Heart left ventricle (tissue), 16 donors: Measurements from ENCODE around the gene RABL6. TPM values are rescaled to one million over a fixed set of nuclear protein-coding genes. Genes with fewer than 3 reads are reported as not detected.
A peak's percentile ranks its signal among the peaks of the same experiment; 100 is the strongest.

Experiments used
- ATAC-seq, 4 donors: fragments of 200-7000 bp; cut with Tn5 transposase; one replicate each; pipeline ENCODE4 v1.9.1; 2020 to 2022; ENCODE audit warnings: moderate library complexity in 4 of 4, mild to moderate bottlenecking in 3 of 4, moderate number of reproducible peaks in 1 of 4
- DNase-seq, 5 donors: peaks; one replicate each; pipeline ENCODE4 v3.0.0-alpha.2; 2020
- H3K27ac ChIP-seq, 12 donors: fragments of 200-600 bp; sonication (generic) in 4 of 12; one replicate each; pipeline versions ENCODE4 v1.5.0 to v1.8.0; 2016 to 2022; ENCODE audit warnings: mild to moderate bottlenecking in 2 of 12
- H3K27me3 ChIP-seq, 9 donors: fragments of 200-600 bp; sonication (generic) in 2 of 9; one replicate each; pipeline versions ENCODE4 v1.5.1 to v1.8.0; 2016 to 2022; ENCODE audit warnings: mild to moderate bottlenecking in 3 of 9
- H3K36me3 ChIP-seq, 9 donors: fragments of 200-600 bp; sonication (generic) in 2 of 9; one replicate each; pipeline versions ENCODE4 v1.5.0 to v1.8.0; 2018 to 2022; ENCODE audit warnings: mild to moderate bottlenecking in 2 of 9
- H3K4me1 ChIP-seq, 12 donors: fragments of 200-600 bp; sonication (generic) in 4 of 12; one replicate each; pipeline versions ENCODE4 v1.5.0 to v1.8.0; 2016 to 2022; ENCODE audit warnings: mild to moderate bottlenecking in 3 of 12
- H3K4me3 ChIP-seq, 12 donors: fragments of 200-600 bp; sonication (generic) in 4 of 12; one replicate each; pipeline versions ENCODE4 v1.5.0 to v1.8.0; 2017 to 2022; ENCODE audit warnings: mild to moderate bottlenecking in 9 of 12, moderate library complexity in 4 of 12
- H3K9me3 ChIP-seq, 12 donors: fragments of 200-600 bp; sonication (generic) in 4 of 12; one replicate each; pipeline versions ENCODE4 v1.5.0 to v1.8.0; 2016 to 2022; ENCODE audit warnings: mild to moderate bottlenecking in 1 of 12
- CTCF ChIP-seq, 12 donors: fragments of 200-600 bp; sonication (generic) in 4 of 12; IDR thresholded peaks; one replicate each; pipeline versions ENCODE4 v1.5.0 to v1.8.0; 2018 to 2022; ENCODE audit warnings: antibody characterized with exemption in 12 of 12, mild to moderate bottlenecking in 5 of 12
- POLR2A ChIP-seq, 2 donors: fragments of 450-650 bp; IDR thresholded peaks; one replicate each; pipeline ENCODE4 v1.6.1; 2017; ENCODE audit warnings: antibody characterized with exemption in 2 of 2, mild to moderate bottlenecking in 2 of 2, moderate library complexity in 2 of 2
- WGBS, 4 donors: extraction: QIAGEN DNeasy Blood & Tissue Kit in 2 of 4; methylation state at CpG; one replicate each; pipeline versions ENCODE4 v1.1.5 to v1.1.7; 2013 to 2018; 5-methylcytosine and 5-hydroxymethylcytosine counted together
- intact Hi-C, 10 donors: fragments of 100-400 bp; cut with DNase I; formaldehyde crosslinking; loops; one replicate each; pipeline versions ENCODE4 v1.11.1 to v1.14.2; 2022
- polyA plus RNA-seq, 2 donors: library from polyadenylated mRNA; stranded (reverse); fragments of 200-250 nt; gene quantifications; one replicate each; pipeline ENCODE4 v1.2.3, GENCODE V29; 2013
- total RNA-seq, 9 donors: library from RNA; depleted of rRNA in 2 of 9; stranded (reverse); fragments of >200 nt in 2 of 9; fragmentation: NEBNext Ultra II Directional in 3 of 9; extraction: Animal tissue kit (Norgen Biotek cat#: 25700) in 3 of 9; gene quantifications; one replicate each; pipeline versions ENCODE4 v1.1.0 to v1.2.4, GENCODE V29; 2016 to 2023
- donor health status: ischemic (EF 13 %, LVEDD 7.1; RV severe dilation, severe dysfunction).
- donor health status: healthy with polysubstance abuse.
- donor health status: DM: no; HTN: yes; CAD: no.
- donor health status: DM: no; HTN: no; CAD: no.
- donor health status: ischemic (EF 25% LVEDD 6.9; RV normal size, moderate dysfunction).
- donor health status: ischemic (EF 25% LVEDD 5.7; RV mildly dilated, moderate dysfunction).
- donor health status: healthy.
- donor health status: DM: yes; HTN: yes; CAD: no.
- donor health status: ischemic (EF 35%, LVEDD 5.7; RV mildly dilated, moderate dysfunction).
- donor health status: nonischemic (EF 11% LVEDD 7.7; RV severe dilation, severe dysfunction).
- donor health status: DM: yes; HTN: yes; CAD: no.
- donor health status: PGD.
- donor health status: ischemic (EF 29% LVEDD 5.4; RV normal size, mild dysfunction).
- donor health status: nonischemic (EF 23%, LVEDD 6.1; RV moderate dilation, normal function).

RABL6 gene
- total and polyA plus RNA-seq, 11 donors = 59.4 to 90.8 (median 71.6) TPM

- Histone ChIP-seq H3K36me3 (peaks cover 0 to 11% (median 0%) of the 10 kb centered on the region in 9 donors), H3K4me3 (peak within 1 kb of the TSS; percentile 73 to 93 (median 84)), H3K9me3 (no peaks in the 10 kb centered on the region), H3K4me1 (peaks cover 5 to 56% (median 34%) of the 10 kb centered on the region in 12 donors), H3K27me3 (no peaks in the 10 kb centered on the region), H3K27ac (peak within 1 kb of the TSS in 11 of 12 donors; percentile 73 to 93 (median 87))
- intact Hi-C loops = loop anchor here in 7 of 10 donors (1.0 to 10.0 kb wide), 8 partner anchors 36 to 139 kb away; partner anchors contain the start of genes PHPT1 (in 3 of the 7), ABCA2 (in 1 of the 7) and FBXW5 (in 1 of the 7)
- TF ChIP-seq CTCF (IDR thresholded peaks at IDR 0.05) (no peak), POLR2A (IDR thresholded peaks at IDR 0.05) (peak in 1 of 2 donors; percentile 85)
- 0 to 1% (median 0%) methylated on average over 29 to 88 of the region's 88 CpGs for WGBS, 4 donors
- peak; percentile 98 to 99 (median 99) for DNase-seq
- peak; percentile 98 to 99 (median 98) for ATAC-seq
These were observed 78.3 kb downstream of the RABL6 start, which contains the start of gene TRAF2 for GRCh38 chr9:136885950-136886578. Gene TRAF2, plus strand, starts transcription at chr9:136886516. Its CDS starts 12,225 bp downstream, at chr9:136898741.

- intact Hi-C loops = loop anchor here in 7 of 10 donors (1.0 to 10.0 kb wide), 8 partner anchors 35 to 138 kb away; partner anchors contain the start of genes PHPT1 (in 3 of the 7), ABCA2 (in 1 of the 7) and FBXW5 (in 1 of the 7)
These were observed 79.2 kb downstream of the RABL6 start for GRCh38 chr9:136886610-136887597.

GRCh38 chr9:136888454-136888853 lies 80.7 kb downstream of the RABL6 start:
- Histone ChIP-seq H3K36me3 (peaks cover 0 to 29% (median 6%) of the 10 kb centered on the region in 9 donors), H3K9me3 (no peaks in the 10 kb centered on the region), H3K4me3 (no peak overlapping the region), H3K27ac (no peak overlapping the region), H3K4me1 (peaks cover 5 to 33% (median 17%) of the 10 kb centered on the region in 12 donors), H3K27me3 (no peaks in the 10 kb centered on the region)
- intact Hi-C loops = loop anchor here in 5 of 10 donors (5.0 to 10.0 kb wide), 6 partner anchors 34 to 136 kb away; partner anchors contain the start of genes ABCA2 (in 1 of the 5) and FBXW5 (in 1 of the 5)
- DNase-seq (no peak), ATAC-seq (no peak)
- TF ChIP-seq POLR2A (IDR thresholded peaks at IDR 0.05) (no peak), CTCF (IDR thresholded peaks at IDR 0.05) (no peak)
- WGBS, 4 donors = 77 to 86% (median 80%) methylated on average over 5 to 8 of the region's 8 CpGs

More at GRCh38 chr9:136886610-136887597, 79.2 kb downstream of the RABL6 start:
- peaks cover 0 to 19% (median 0%) of the 10 kb centered on the region in 9 donors for H3K36me3 ChIP-seq
- H3K27ac ChIP-seq = peak overlapping the region in 11 of 12 donors; percentile 73 to 93 (median 87)
- no peaks in the 10 kb centered on the region for H3K27me3 ChIP-seq
- peaks cover 5 to 48% (median 27%) of the 10 kb centered on the region in 12 donors for H3K4me1 ChIP-seq
- DNase-seq (no peak), ATAC-seq (peak in 3 of 4 donors; percentile 4 to 40 (median 13))
- peak overlapping the region; percentile 73 to 93 (median 84) for H3K4me3 ChIP-seq
- TF ChIP-seq POLR2A (IDR thresholded peaks at IDR 0.05) = no peak
- no peak for TF ChIP-seq CTCF (IDR thresholded peaks at IDR 0.05)
- WGBS, 4 donors = 1 to 3% (median 2%) methylated on average over 39 to 76 of the region's 76 CpGs
- H3K9me3 ChIP-seq = no peaks in the 10 kb centered on the region
